GDM1 (cell line): ENCODE data around the gene HIBADH.
"Not testable (repeated sequence)": the region's sequence is repeated elsewhere in the genome, so short reads cannot be mapped to it uniquely, and the experiment has no call there.

Experiments used
- DNase-seq: peaks from one replicate; lab custom pipeline; 2025; lab: John Stamatoyannopoulos, UW

Gene HIBADH

DNA sequence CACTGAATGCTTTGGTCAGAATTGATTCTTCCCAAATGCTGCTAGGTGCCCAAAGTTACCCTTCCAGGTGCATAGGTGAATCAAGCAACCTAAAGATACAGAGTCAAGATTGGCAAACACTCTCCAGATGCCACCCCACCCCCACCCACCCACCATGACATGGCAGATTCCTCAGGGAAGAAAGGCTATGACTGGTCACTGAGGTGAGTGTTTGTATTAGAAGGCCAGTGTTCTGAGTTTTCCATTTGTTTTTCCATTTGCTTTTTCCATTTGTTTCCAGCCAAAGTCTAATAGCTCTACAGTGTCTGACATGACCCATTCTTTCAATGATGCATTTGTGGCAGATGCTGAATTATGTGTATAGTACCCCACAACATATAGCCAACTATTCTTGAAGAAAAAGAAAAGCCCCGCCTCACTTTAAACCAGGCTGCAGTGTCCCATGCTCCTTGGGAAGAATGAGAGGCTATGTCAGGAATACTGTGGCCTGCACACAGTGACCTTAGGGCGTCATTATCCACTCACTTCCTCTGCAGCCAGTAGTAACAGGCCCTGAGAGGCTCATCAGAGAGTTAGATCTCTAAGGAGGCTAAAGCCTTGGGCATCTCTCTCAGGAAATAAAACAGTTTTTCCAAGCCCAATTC is 16.1 kb upstream of the HIBADH start:
- DNase-seq = no peak

DNA sequence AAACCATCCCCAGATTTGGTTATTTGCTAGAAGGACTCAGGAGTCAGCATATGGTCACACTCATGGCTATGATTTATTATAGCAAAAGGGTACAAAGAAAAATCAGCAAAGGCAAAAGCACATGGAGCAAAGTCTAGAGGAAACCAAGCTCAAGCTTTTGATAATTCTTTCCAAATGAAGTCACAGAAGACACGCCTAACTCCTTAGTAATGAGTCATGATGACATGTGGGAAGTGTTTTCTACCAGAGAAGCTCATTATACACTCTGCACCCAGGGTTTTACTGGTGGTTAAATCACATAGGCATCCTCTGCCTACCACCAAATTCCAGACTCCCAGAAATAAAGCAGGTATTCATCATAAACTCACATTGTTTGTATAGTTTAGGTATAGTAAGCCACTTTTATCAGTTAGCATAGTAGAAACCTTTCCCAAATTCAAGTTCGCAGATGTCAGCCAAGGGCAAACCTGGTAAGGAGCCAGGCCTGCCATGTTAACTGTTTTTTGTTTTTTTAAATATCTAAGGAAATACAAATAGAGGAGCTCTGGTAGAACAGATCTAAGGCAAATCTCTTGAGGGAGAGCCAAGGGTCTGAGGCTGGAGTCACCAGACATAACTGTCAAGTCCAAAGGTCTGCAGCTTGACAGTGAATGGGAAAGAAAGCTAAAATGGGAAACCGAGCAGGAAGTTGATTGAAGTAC is 15.4 kb upstream of the HIBADH start:
- no peak for DNase-seq

GRCh38 chr7:27674126-27674525 is 11.4 kb upstream of the HIBADH start:
- DNase-seq = not testable (repeated sequence)

GRCh38 chr7:27671675-27672074 is 9.0 kb upstream of the HIBADH start:
- DNase-seq = no peak

GRCh38 chr7:27670676-27671075 is 8.0 kb upstream of the HIBADH start:
- DNase-seq = no peak

DNA sequence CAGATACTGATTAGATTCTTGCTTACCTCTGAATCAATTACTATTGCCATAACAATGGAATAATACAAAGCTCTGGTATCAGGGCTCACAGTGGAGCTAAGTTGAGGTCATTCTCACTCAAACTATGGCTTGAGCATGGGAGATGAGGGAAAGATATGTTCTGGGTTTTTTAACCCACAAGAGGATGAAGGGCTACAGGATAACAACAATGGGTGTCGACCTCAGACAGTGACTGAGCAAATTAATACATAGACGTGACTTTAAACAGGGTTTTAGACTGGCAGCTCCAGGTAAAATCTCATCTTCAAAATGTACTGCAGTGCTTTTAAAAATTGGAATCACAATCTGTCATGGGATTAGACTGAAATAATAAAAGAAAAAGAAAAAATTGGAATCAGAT is 7.5 kb upstream of the HIBADH start:
- no peak for DNase-seq

GRCh38 chr7:27665531-27665930 is 2.8 kb upstream of the HIBADH start:
- DNase-seq = no peak

DNA sequence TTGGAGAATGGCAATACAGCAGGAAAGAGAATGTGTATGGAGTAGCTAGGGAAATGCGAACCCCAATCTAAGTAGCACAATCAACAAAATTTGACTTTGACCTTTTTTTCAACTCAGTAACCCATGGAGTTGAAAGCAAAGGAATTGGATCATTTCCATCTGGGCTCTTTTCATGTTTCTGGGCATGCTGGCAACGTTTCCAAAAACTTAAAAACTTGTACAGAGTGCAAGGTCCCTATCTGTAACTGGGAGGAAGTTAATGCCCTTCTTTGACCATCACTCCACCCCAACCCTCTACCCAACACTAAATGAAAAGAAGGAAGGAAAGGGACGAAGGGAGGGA is 1.3 kb upstream of the HIBADH start:
- DNase-seq = no peak

- DNase-seq = peak; percentile 26
These were observed 733 bp downstream of the HIBADH start for GRCh38 chr7:27661811-27662489.

GRCh38 chr7:27656724-27657123 is 6.0 kb downstream of the HIBADH start:
- no peak for DNase-seq

- DNase-seq = no peak
These were observed 7.5 kb downstream of the HIBADH start for GRCh38 chr7:27655184-27655583.

DNA sequence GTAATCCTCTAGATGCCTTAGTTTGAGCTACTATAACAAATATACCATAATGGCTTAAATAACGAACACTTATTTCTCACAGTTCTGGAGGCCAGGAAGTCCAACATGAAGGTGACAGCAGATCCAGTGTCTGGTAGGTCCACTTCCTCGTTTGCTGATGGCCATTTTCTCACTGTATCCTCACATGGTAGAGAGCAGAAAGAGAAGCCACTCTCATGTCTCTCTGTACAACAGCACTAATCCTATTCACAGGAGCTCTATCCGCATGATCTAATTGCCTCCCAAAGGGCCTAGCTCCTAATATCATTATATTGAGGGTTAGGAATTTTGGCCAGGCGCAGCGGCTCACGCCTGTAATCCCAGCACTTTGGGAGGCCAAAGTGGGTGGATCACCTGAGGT is 10.2 kb downstream of the HIBADH start:
- no peak for DNase-seq

GRCh38 chr7:27651702-27652101 is 11.0 kb downstream of the HIBADH start:
- no peak for DNase-seq

DNA sequence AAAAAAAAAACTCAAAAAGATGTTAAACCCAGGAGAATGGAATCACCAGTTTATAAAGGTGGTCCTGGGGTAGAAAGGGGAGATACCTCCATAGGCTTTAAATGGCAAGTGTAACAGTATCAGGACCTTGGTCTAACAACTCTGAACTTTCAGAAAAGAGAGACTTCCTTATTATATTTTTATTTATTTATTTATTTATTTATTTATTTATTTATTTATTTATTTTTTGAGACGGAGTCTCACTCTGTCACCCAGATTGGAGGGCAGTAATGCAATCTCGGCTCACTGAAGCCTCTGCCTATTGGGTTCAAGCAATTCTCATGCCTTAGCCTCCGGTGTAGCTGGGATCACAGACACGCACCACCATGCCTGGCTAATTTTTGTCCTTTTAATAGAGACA is 12.4 kb downstream of the HIBADH start:
- no peak for DNase-seq

DNA sequence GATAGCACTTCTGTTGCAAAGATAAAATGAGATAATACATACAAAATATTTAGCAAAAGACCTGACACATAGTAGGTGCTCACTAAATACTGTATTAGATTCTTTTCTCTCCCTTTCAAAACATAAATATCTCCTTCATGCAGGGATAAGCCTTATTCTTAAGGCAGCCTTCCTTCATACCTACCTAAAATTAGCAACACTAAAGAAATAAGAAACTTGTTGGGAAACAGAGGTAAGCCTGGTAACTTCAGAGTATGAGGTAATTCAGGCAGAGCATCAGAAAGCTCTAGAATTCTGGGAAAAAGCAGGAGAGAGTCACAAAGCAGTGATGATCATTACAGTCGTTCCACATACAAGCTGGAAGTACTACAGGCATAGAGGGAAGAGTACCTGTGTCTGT is 15.2 kb downstream of the HIBADH start:
- DNase-seq = no peak

DNA sequence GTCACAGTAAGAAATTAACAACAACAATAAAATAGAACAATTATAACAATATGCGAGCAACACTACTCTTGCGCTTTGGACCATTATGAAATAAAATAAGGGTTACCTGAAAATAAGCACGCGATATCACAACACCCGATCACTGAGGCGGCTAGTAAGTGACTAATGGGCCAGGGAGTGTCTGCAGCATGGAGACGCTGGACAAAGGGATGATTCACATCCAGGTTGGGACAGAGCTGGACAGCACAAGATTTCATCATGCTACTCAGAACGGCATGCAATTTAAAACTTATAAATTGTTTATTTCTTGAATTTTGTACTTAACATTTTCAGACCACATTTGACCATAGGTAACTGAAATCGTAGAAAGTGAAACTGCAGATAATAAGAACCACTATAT is 15.6 kb downstream of the HIBADH start:
- DNase-seq = no peak

DNA sequence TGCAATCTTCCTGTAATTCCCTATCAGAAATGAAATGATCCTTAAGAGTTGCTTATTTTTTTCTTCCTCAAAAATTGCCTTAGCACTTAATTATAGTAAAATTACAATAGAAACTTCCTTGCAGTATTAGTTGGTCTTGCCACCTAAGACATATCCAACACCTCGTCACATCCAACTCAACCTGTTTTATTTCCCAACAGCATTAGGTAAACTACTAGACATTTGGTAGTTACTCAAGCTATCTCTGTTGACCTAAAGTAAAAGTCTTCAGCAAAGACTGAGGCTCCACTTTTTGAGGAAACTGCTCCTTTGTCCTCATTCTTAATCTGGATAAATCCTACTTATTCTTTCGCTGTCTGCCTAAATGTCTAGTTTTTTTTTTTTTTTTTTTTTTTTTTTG is 20.4 kb downstream of the HIBADH start:
- DNase-seq = no peak

GRCh38 chr7:27641581-27642230 is 21.0 kb downstream of the HIBADH start:
- no peak for DNase-seq

GRCh38 chr7:27640884-27641574 is 21.7 kb downstream of the HIBADH start:
- DNase-seq = no peak

GRCh38 chr7:27639851-27640250 is 22.8 kb downstream of the HIBADH start:
- no peak for DNase-seq

GRCh38 chr7:27639048-27639447 is 23.6 kb downstream of the HIBADH start:
- DNase-seq = not testable (repeated sequence)

- no peak for DNase-seq
These were observed 26.2 kb downstream of the HIBADH start for GRCh38 chr7:27636326-27637006.
